Peyer's patch (tissue), 4 donors: Measurements from ENCODE around the gene FOXR1. TPM values are rescaled to one million over a fixed set of nuclear protein-coding genes. Genes with fewer than 3 reads are reported as not detected.
"Not testable (repeated sequence)": the region's sequence is repeated elsewhere in the genome, so short reads cannot be mapped to it uniquely, and the experiment has no call there.

ENCODE experiments used
- DNase-seq, 3 donors: peaks; one replicate each; pipeline ENCODE4 v3.0.0-alpha.2; 2017 to 2019
- H3K27ac ChIP-seq, 4 donors: fragments of 200-600 bp; sonication (generic); one replicate each; pipeline ENCODE4 v1.5.1; 2016 to 2019
- H3K27me3 ChIP-seq, 2 donors: fragments of 200-600 bp; sonication (generic); one replicate each; pipeline ENCODE4 v1.5.1; 2019
- H3K36me3 ChIP-seq, 3 donors: fragments of 200-600 bp; sonication (generic); one replicate each; pipeline ENCODE4 v1.5.1; 2016 to 2019
- H3K4me1 ChIP-seq, 4 donors: fragments of 200-600 bp; sonication (generic); one replicate each; pipeline ENCODE4 v1.5.1; 2016 to 2019
- H3K4me3 ChIP-seq, 4 donors: fragments of 200-600 bp; sonication (generic); 1 replicate in 3 of 4; 2 replicates in 1 of 4; pipeline ENCODE4 v1.5.1; 2016 to 2019; ENCODE audit warnings: mild to moderate bottlenecking in 1 of 4
- H3K9me3 ChIP-seq, 4 donors: fragments of 200-600 bp; sonication (generic); one replicate each; pipeline ENCODE4 v1.5.1; 2016 to 2019; ENCODE audit warnings: mild to moderate bottlenecking in 1 of 4
- CTCF ChIP-seq, 6 experiments: fragments of 450-650 bp in 4 of 6; fragments of 200-600 bp in 2 of 6; sonication (generic) in 1 of 6; IDR thresholded peaks; one replicate each; pipeline ENCODE4 v1.5.1; 2017 to 2019; ENCODE audit warnings: antibody characterized with exemption in 6 of 6, mild to moderate bottlenecking in 3 of 6, moderate library complexity in 1 of 6
- POLR2A ChIP-seq, 2 donors: fragments of 450-650 bp; IDR thresholded peaks; one replicate each; pipeline ENCODE4 v1.5.1; 2017; ENCODE audit warnings: antibody characterized with exemption in 2 of 2, mild to moderate bottlenecking in 2 of 2, moderate library complexity in 2 of 2
- total RNA-seq, 4 donors: library from RNA; depleted of rRNA; stranded (reverse); fragments of >200 nt; gene quantifications; one replicate each; pipeline ENCODE4 v1.1.0, GENCODE V29; 2016

Gene FOXR1
- total RNA-seq, 4 donors from 2014 or later: not detected

GRCh38 chr11:118958577-118958976, 13.0 kb upstream of the FOXR1 start:
- no peaks in the 10 kb centered on the region for H3K27me3 ChIP-seq
- DNase-seq: no peak
- no peak for TF ChIP-seq POLR2A (IDR thresholded peaks at IDR 0.05)
- no peak for TF ChIP-seq CTCF (IDR thresholded peaks at IDR 0.05)
- no peaks in the 10 kb centered on the region for H3K4me1 ChIP-seq
- H3K27ac ChIP-seq: no peak overlapping the region
- no peak overlapping the region for H3K4me3 ChIP-seq
- no peaks in the 10 kb centered on the region for H3K36me3 ChIP-seq
- H3K9me3 ChIP-seq: no peaks in the 10 kb centered on the region

- TF ChIP-seq CTCF (IDR thresholded peaks at IDR 0.05) (no peak), POLR2A (IDR thresholded peaks at IDR 0.05) (no peak)
- DNase-seq: no peak
- Histone ChIP-seq H3K27me3 (no peaks in the 10 kb centered on the region), H3K4me3 (no peak overlapping the region), H3K4me1 (no peaks in the 10 kb centered on the region), H3K9me3 (no peaks in the 10 kb centered on the region), H3K36me3 (no peaks in the 10 kb centered on the region), H3K27ac (no peak overlapping the region)
Observed at GRCh38 chr11:118961189-118961588, 10.4 kb upstream of the FOXR1 start.

- H3K27me3 ChIP-seq: no peaks in the 10 kb centered on the region
- H3K4me3 ChIP-seq: no peak overlapping the region
- no peaks in the 10 kb centered on the region for H3K36me3 ChIP-seq
- H3K9me3 ChIP-seq: no peaks in the 10 kb centered on the region
- DNase-seq: no peak
- no peaks in the 10 kb centered on the region for H3K4me1 ChIP-seq
- TF ChIP-seq POLR2A (IDR thresholded peaks at IDR 0.05) (no peak), CTCF (IDR thresholded peaks at IDR 0.05) (no peak)
- H3K27ac ChIP-seq: no peak overlapping the region
Observed at GRCh38 chr11:118961591-118961990, 10.0 kb upstream of the FOXR1 start.

GRCh38 chr11:118969508-118969907, 2.1 kb upstream of the FOXR1 start:
- H3K27me3 ChIP-seq, H3K4me1 ChIP-seq, H3K36me3 ChIP-seq, H3K4me3 ChIP-seq, H3K9me3 ChIP-seq, DNase-seq, H3K27ac ChIP-seq: not testable (repeated sequence)

- Histone ChIP-seq H3K27ac (no peak overlapping the region), H3K4me3 (no peak overlapping the region), H3K4me1 (no peaks in the 10 kb centered on the region), H3K27me3 (no peaks in the 10 kb centered on the region), H3K36me3 (no peaks in the 10 kb centered on the region), H3K9me3 (no peaks in the 10 kb centered on the region)
- DNase-seq: no peak
- no peak for TF ChIP-seq CTCF (IDR thresholded peaks at IDR 0.05)
- TF ChIP-seq POLR2A (IDR thresholded peaks at IDR 0.05): no peak
Observed at GRCh38 chr11:118973985-118974384, 2.4 kb downstream of the FOXR1 start.

- Histone ChIP-seq H3K27me3 (no peaks in the 10 kb centered on the region), H3K36me3 (no peaks in the 10 kb centered on the region), H3K4me3 (no peak overlapping the region), H3K4me1 (no peaks in the 10 kb centered on the region), H3K9me3 (no peaks in the 10 kb centered on the region), H3K27ac (no peak overlapping the region)
- TF ChIP-seq CTCF (IDR thresholded peaks at IDR 0.05) (no peak), POLR2A (IDR thresholded peaks at IDR 0.05) (no peak)
- no peak for DNase-seq
Observed at GRCh38 chr11:118975771-118976709, 4.5 kb downstream of the FOXR1 start.
